CD4-positive, alpha-beta memory T cell (primary cell): ENCODE measurements around the gene NEK1. TPM values are rescaled to one million over a fixed set of nuclear protein-coding genes. Genes with fewer than 3 reads are reported as not detected.

Experiments
- CTCF ChIA-PET: fragments of 350-600 bp; sonication (Branson Sonifier 250); formaldehyde crosslinking; loops from one replicate; lab custom pipeline; 2021; ENCODE audit warnings: inconsistent platforms; ENCODE audit not compliant: partially characterized antibody; lab: Charles Lee
- POLR2A ChIA-PET: fragments of 350-600 bp; sonication (Branson Sonifier 250); formaldehyde crosslinking; loops from one replicate; lab custom pipeline; 2021; ENCODE audit not compliant: partially characterized antibody; lab: Charles Lee
- DNase-seq, 5 donors: peaks; one replicate each; pipeline versions ENCODE4 v3.0.0 to v3.0.0-alpha.2; 2020 to 2022; ENCODE audit warnings: mixed read lengths in 1 of 5
- H3K27ac ChIP-seq: one replicate; pipeline ENCODE4 v1.7.0; 2013; ENCODE audit warnings: low read depth, low read length
- H3K27me3 ChIP-seq: 2 replicates; pipeline ENCODE4 v1.7.0; 2013; ENCODE audit warnings: mild to moderate bottlenecking, low read length, moderate library complexity; ENCODE audit not compliant: insufficient read depth
- H3K36me3 ChIP-seq: 2 replicates; pipeline ENCODE4 v1.7.0; 2013; ENCODE audit warnings: mild to moderate bottlenecking, low read length, moderate library complexity; ENCODE audit not compliant: insufficient read depth
- H3K4me1 ChIP-seq: 2 replicates; pipeline ENCODE4 v1.7.0; 2013; ENCODE audit warnings: mild to moderate bottlenecking, low read length, moderate library complexity; ENCODE audit not compliant: insufficient read depth
- H3K4me3 ChIP-seq, 2 donors: one replicate each; pipeline ENCODE4 v1.7.0; 2013; ENCODE audit warnings: low read length in 2 of 2, mild to moderate bottlenecking in 1 of 2
- H3K9me3 ChIP-seq, 2 donors: one replicate each; pipeline ENCODE4 v1.7.0; 2013; ENCODE audit warnings: low read length in 2 of 2, control low read depth in 1 of 2; ENCODE audit not compliant: control insufficient read depth in 1 of 2
- H3K27ac Mint-ChIP-seq, 7 donors: one replicate each; pipeline ENCODE4 v1.8.0; 2020 to 2021; ENCODE audit warnings: mixed read lengths in 7 of 7, mild to moderate bottlenecking in 6 of 7, inconsistent platforms in 3 of 7, moderate library complexity in 3 of 7
- H3K27me3 Mint-ChIP-seq, 2 donors: one replicate each; pipeline ENCODE4 v1.8.0; 2020 to 2021; ENCODE audit warnings: mixed read lengths in 2 of 2
- H3K36me3 Mint-ChIP-seq, 2 donors: one replicate each; pipeline ENCODE4 v1.8.0; 2020 to 2021; ENCODE audit warnings: mixed read lengths in 2 of 2, inconsistent platforms in 1 of 2, mild to moderate bottlenecking in 1 of 2
- H3K4me1 Mint-ChIP-seq, 4 donors: one replicate each; pipeline ENCODE4 v1.8.0; 2020 to 2021; ENCODE audit warnings: mixed read lengths in 4 of 4, mild to moderate bottlenecking in 1 of 4
- H3K4me3 Mint-ChIP-seq, 8 donors: one replicate each; pipeline ENCODE4 v1.8.0; 2020 to 2021; ENCODE audit warnings: mixed read lengths in 8 of 8, mild to moderate bottlenecking in 7 of 8, moderate library complexity in 6 of 8, inconsistent platforms in 3 of 8
- H3K9me3 Mint-ChIP-seq, 8 donors: one replicate each; pipeline ENCODE4 v1.8.0; 2020 to 2021; ENCODE audit warnings: mixed read lengths in 8 of 8, mild to moderate bottlenecking in 5 of 8, inconsistent platforms in 3 of 8, moderate library complexity in 1 of 8
- intact Hi-C: fragments of 100-400 bp; cut with micrococcal nuclease; formaldehyde crosslinking; loops from one replicate; pipeline ENCODE4 v1.15.1; 2023
- polyA plus RNA-seq, 2 donors: library from polyadenylated mRNA; unstranded; fragments of 300-500 nt; fragmentation: Illumina TruSeq; gene quantifications; one replicate each; pipeline ENCODE4 v1.2.3, GENCODE V29; 2021
- total RNA-seq, 2 experiments: library from RNA; stranded (reverse); gene quantifications; one replicate each; pipeline ENCODE4 v1.2.3, GENCODE V29; 2021

Gene NEK1
- total and polyA plus RNA-seq, 4 experiments from 2014 or later: 6.1 to 24.1 (median 13.9) TPM

- Histone ChIP-seq H3K4me1 (peaks cover 38% of the 10 kb centered on the region), H3K27me3 (no peaks in the 10 kb centered on the region), H3K27ac (peak overlapping the region; percentile 87), H3K9me3 (no peaks in the 10 kb centered on the region), H3K4me3 (peak overlapping the region; percentile 94 to 97), H3K36me3 (no peaks in the 10 kb centered on the region)
- POLR2A ChIA-PET: interaction anchor here (0.7 to 3.4 kb wide), 6 partner anchors 9 to 1141 kb away, joined by 3 to 29 read pairs (median 10); partner anchors contain the start of genes CBR4, DDX60L, MFAP3L and NEK1
- Mint-ChIP-seq H3K9me3 (no peaks in the 10 kb centered on the region), H3K36me3 (peaks cover 0 to 13% of the 10 kb centered on the region in 2 donors), H3K4me1 (peaks cover 38 to 78% (median 57%) of the 10 kb centered on the region in 4 donors), H3K4me3 (peak overlapping the region; percentile 88 to 100 (median 96)), H3K27ac (peak overlapping the region; percentile 94 to 100 (median 99)), H3K27me3 (no peaks in the 10 kb centered on the region)
- intact Hi-C loops: loop anchor here (1.0 kb wide), 1 partner anchor 9 kb away; the partner anchor contains the start of gene NEK1
- CTCF ChIA-PET: interaction anchor here (0.7 to 2.3 kb wide), 4 partner anchors 9 to 154 kb away, joined by 3 to 12 read pairs (median 4); partner anchors contain the start of gene NEK1
- DNase-seq: peak in 1 of 5 donors; percentile 64
Observed at GRCh38 chr4:169620880-169621248, 8.5 kb upstream of the NEK1 start.

- peak; percentile 80 to 91 (median 83) for DNase-seq
- Histone ChIP-seq H3K9me3 (no peaks in the 10 kb centered on the region), H3K27ac (peak within 1 kb of the TSS; percentile 87), H3K36me3 (no peaks in the 10 kb centered on the region), H3K4me1 (peaks cover 38% of the 10 kb centered on the region), H3K4me3 (peak within 1 kb of the TSS; percentile 94 to 97), H3K27me3 (no peaks in the 10 kb centered on the region)
- no peaks in the 10 kb centered on the region for H3K27me3 Mint-ChIP-seq
- peaks cover 0 to 13% of the 10 kb centered on the region in 2 donors for H3K36me3 Mint-ChIP-seq
- POLR2A ChIA-PET: interaction anchor here (0.7 to 3.4 kb wide), 7 partner anchors 8 to 1140 kb away, joined by 3 to 29 read pairs (median 7); partner anchors contain the start of genes CBR4, DDX60L, MFAP3L and NEK1
- H3K4me3 Mint-ChIP-seq: peak within 1 kb of the TSS; percentile 88 to 100 (median 96)
- no peaks in the 10 kb centered on the region for H3K9me3 Mint-ChIP-seq
- CTCF ChIA-PET: interaction anchor here (0.6 to 2.3 kb wide), 13 partner anchors 8 to 155 kb away, joined by 3 to 12 read pairs (median 3); partner anchors contain the start of gene NEK1
- peaks cover 36 to 72% (median 52%) of the 10 kb centered on the region in 4 donors for H3K4me1 Mint-ChIP-seq
- intact Hi-C loops: loop anchor here (1.0 kb wide), 2 partner anchors 8 to 407 kb away; partner anchors contain the start of gene NEK1
- peak within 1 kb of the TSS; percentile 94 to 100 (median 99) for H3K27ac Mint-ChIP-seq
Observed at GRCh38 chr4:169619958-169620879, 7.8 kb upstream of the NEK1 start, which contains the start of gene CLCN3. TSS of gene CLCN3 (plus strand) at chr4:169620578. CDS start at chr4:169635929, 15,351 bp downstream.

- H3K27ac Mint-ChIP-seq: peak overlapping the region; percentile 94 to 100 (median 99)
- peak overlapping the region; percentile 94 to 97 for H3K4me3 ChIP-seq
- POLR2A ChIA-PET: interaction anchor here (0.7 to 3.4 kb wide), 7 partner anchors 8 to 1139 kb away, joined by 3 to 29 read pairs (median 7); partner anchors contain the start of genes CBR4, DDX60L, MFAP3L and NEK1
Observed at GRCh38 chr4:169619518-169619957, 7.2 kb upstream of the NEK1 start.

GRCh38 chr4:169618986-169619385, 6.6 kb upstream of the NEK1 start:
- Mint-ChIP-seq H3K4me1 (peaks cover 33 to 68% (median 49%) of the 10 kb centered on the region in 4 donors), H3K4me3 (peak overlapping the region; percentile 88 to 100 (median 96)), H3K36me3 (peaks cover 0 to 12% of the 10 kb centered on the region in 2 donors), H3K9me3 (no peaks in the 10 kb centered on the region), H3K27me3 (no peaks in the 10 kb centered on the region), H3K27ac (peak overlapping the region; percentile 94 to 100 (median 99))
- H3K36me3 ChIP-seq: no peaks in the 10 kb centered on the region
- no peaks in the 10 kb centered on the region for H3K9me3 ChIP-seq
- intact Hi-C loops: loop anchor here (1.0 kb wide), 1 partner anchor 408 kb away; no protein-coding TSS in a partner anchor
- H3K4me3 ChIP-seq: no peak overlapping the region
- ChIA-PET POLR2A (interaction anchor here (0.7 to 3.4 kb wide), 6 partner anchors 7 to 1300 kb away, joined by 3 to 29 read pairs (median 8); partner anchors contain the start of genes CBR4, DDX60, HPF1 and NEK1), CTCF (interaction anchor here (0.7 to 2.2 kb wide), 6 partner anchors 9 to 122 kb away, joined by 3 to 8 read pairs (median 4); no protein-coding TSS in a partner anchor)
- peak overlapping the region; percentile 87 for H3K27ac ChIP-seq
- H3K4me1 ChIP-seq: peaks cover 38% of the 10 kb centered on the region
- no peaks in the 10 kb centered on the region for H3K27me3 ChIP-seq
- DNase-seq: no peak

More at GRCh38 chr4:169619518-169619957, 7.2 kb upstream of the NEK1 start:
- Mint-ChIP-seq H3K9me3 (no peaks in the 10 kb centered on the region), H3K27me3 (no peaks in the 10 kb centered on the region), H3K36me3 (peaks cover 0 to 12% of the 10 kb centered on the region in 2 donors), H3K4me1 (peaks cover 34 to 68% (median 49%) of the 10 kb centered on the region in 4 donors), H3K4me3 (peak overlapping the region; percentile 88 to 100 (median 96))
- intact Hi-C loops: loop anchor here (1.0 kb wide), 1 partner anchor 408 kb away; no protein-coding TSS in a partner anchor
- CTCF ChIA-PET: interaction anchor here (0.6 to 2.2 kb wide), 10 partner anchors 9 to 155 kb away, joined by 3 to 8 read pairs (median 3); no protein-coding TSS in a partner anchor
- H3K9me3 ChIP-seq: no peaks in the 10 kb centered on the region
- peak in 4 of 5 donors; percentile 57 to 73 (median 62) for DNase-seq
- peaks cover 38% of the 10 kb centered on the region for H3K4me1 ChIP-seq
- H3K27ac ChIP-seq: peak overlapping the region; percentile 87
- no peaks in the 10 kb centered on the region for H3K36me3 ChIP-seq
- H3K27me3 ChIP-seq: no peaks in the 10 kb centered on the region

GRCh38 chr4:169618286-169618685, 5.9 kb upstream of the NEK1 start:
- Mint-ChIP-seq H3K4me1 (peaks cover 33 to 65% (median 47%) of the 10 kb centered on the region in 4 donors), H3K36me3 (peaks cover 0 to 12% of the 10 kb centered on the region in 2 donors), H3K4me3 (peak overlapping the region; percentile 33 to 100 (median 67)), H3K9me3 (no peaks in the 10 kb centered on the region), H3K27ac (peak overlapping the region; percentile 86 to 100 (median 99)), H3K27me3 (no peaks in the 10 kb centered on the region)
- Histone ChIP-seq H3K9me3 (no peaks in the 10 kb centered on the region), H3K27ac (peak overlapping the region; percentile 87), H3K36me3 (no peaks in the 10 kb centered on the region), H3K4me1 (peaks cover 39% of the 10 kb centered on the region), H3K4me3 (no peak overlapping the region), H3K27me3 (no peaks in the 10 kb centered on the region)
- ChIA-PET CTCF (interaction anchor here (2.2 kb wide), 1 partner anchor 42 kb away, joined by 8 read pairs; no protein-coding TSS in a partner anchor), POLR2A (interaction anchor here (0.7 to 0.9 kb wide), 2 partner anchors 139 to 1300 kb away, joined by 3 read pairs; partner anchors contain the start of genes DDX60 and HPF1)
- DNase-seq: no peak
- intact Hi-C loops: no loop called here

- CTCF ChIA-PET: interaction anchor here (1.7 kb wide), 1 partner anchor 107 kb away, joined by 3 read pairs; no protein-coding TSS in a partner anchor
- Histone ChIP-seq H3K4me1 (peaks cover 37% of the 10 kb centered on the region), H3K9me3 (no peaks in the 10 kb centered on the region), H3K27ac (no peak overlapping the region), H3K27me3 (no peaks in the 10 kb centered on the region), H3K4me3 (no peak overlapping the region), H3K36me3 (no peaks in the 10 kb centered on the region)
- H3K4me3 Mint-ChIP-seq: no peak overlapping the region
- H3K27ac Mint-ChIP-seq: peak overlapping the region in 5 of 7 donors; percentile 32 to 94 (median 66)
- intact Hi-C loops: no loop called here
- no peaks in the 10 kb centered on the region for H3K27me3 Mint-ChIP-seq
- H3K36me3 Mint-ChIP-seq: peaks cover 0 to 13% of the 10 kb centered on the region in 2 donors
- no peak for DNase-seq
- peaks cover 0 to 2% (median 0%) of the 10 kb centered on the region in 8 donors for H3K9me3 Mint-ChIP-seq
- H3K4me1 Mint-ChIP-seq: peaks cover 33 to 65% (median 46%) of the 10 kb centered on the region in 4 donors
- POLR2A ChIA-PET: no interaction called here
Observed at GRCh38 chr4:169617306-169617705, 4.9 kb upstream of the NEK1 start.
